ENCODE measurements around the gene PIK3C2G. TPM values are rescaled to one million over a fixed set of nuclear protein-coding genes. Genes with fewer than 3 reads are reported as not detected.

PIK3C2G gene
- not detected for polyA plus RNA-seq (2013, experiment 1 of 2)
- not detected for polyA plus RNA-seq (2013, experiment 2 of 2)

- Histone ChIP-seq H3K27me3 (ENCODE audit: insufficient read depth, low read length) (no peaks in the 10 kb centered on the region), H3K4me1 (ENCODE audit: insufficient read depth, low read length) (peaks cover 7% of the 10 kb centered on the region), H3K36me3 (ENCODE audit: insufficient read depth, low read length) (no peaks in the 10 kb centered on the region), H3K9ac (ENCODE audit: low read depth, low read length) (no peak within 1 kb of the TSS), H3K9me3 (ENCODE audit: insufficient read depth, low read depth, low read length) (no peaks in the 10 kb centered on the region), H3K4me3 (ENCODE audit: low read length) (no peak within 1 kb of the TSS), H3K27ac (ENCODE audit: low read depth, low read length) (no peak within 1 kb of the TSS)
- 98% methylated on average over 5 of the region's 7 CpGs for whole genome bisulfite sequencing
Observed at GRCh38 chr12:18261273-18261672, at the start of gene PIK3C2G. TSS of gene PIK3C2G (plus strand) at chr12:18261518. CDS start at chr12:18282082, 20,564 bp downstream.

GRCh38 chr12:18217966-18218365, 43.4 kb upstream of the PIK3C2G start:
- Histone ChIP-seq H3K27me3 (ENCODE audit: insufficient read depth, low read length) (no peaks in the 10 kb centered on the region), H3K9ac (ENCODE audit: low read depth, low read length) (no peak overlapping the region), H3K4me1 (ENCODE audit: insufficient read depth, low read length) (no peaks in the 10 kb centered on the region), H3K4me3 (ENCODE audit: low read length) (no peak overlapping the region), H3K9me3 (ENCODE audit: insufficient read depth, low read depth, low read length) (no peaks in the 10 kb centered on the region), H3K36me3 (ENCODE audit: insufficient read depth, low read length) (no peaks in the 10 kb centered on the region), H3K27ac (ENCODE audit: low read depth, low read length) (no peak overlapping the region)
- WGBS = 94% methylated on average over 1 of the region's 1 CpG

GRCh38 chr12:18221726-18222125, 39.6 kb upstream of the PIK3C2G start:
- Histone ChIP-seq H3K4me3 (ENCODE audit: low read length) (no peak overlapping the region), H3K27me3 (ENCODE audit: insufficient read depth, low read length) (no peaks in the 10 kb centered on the region), H3K36me3 (ENCODE audit: insufficient read depth, low read length) (no peaks in the 10 kb centered on the region), H3K4me1 (ENCODE audit: insufficient read depth, low read length) (0 out of 2 replicates have a peak, but pooled peaks cover 3% of the 10 kb centered on the region), H3K27ac (ENCODE audit: low read depth, low read length) (no peak overlapping the region), H3K9ac (ENCODE audit: low read depth, low read length) (no peak overlapping the region), H3K9me3 (ENCODE audit: insufficient read depth, low read depth, low read length) (no peaks in the 10 kb centered on the region)
- WGBS = 89% methylated on average over 4 of the region's 4 CpGs

- no peaks in the 10 kb centered on the region for H3K36me3 ChIP-seq (ENCODE audit: insufficient read depth, low read length)
- no peak overlapping the region for H3K9ac ChIP-seq (ENCODE audit: low read depth, low read length)
- H3K9me3 ChIP-seq (ENCODE audit: insufficient read depth, low read depth, low read length) = no peaks in the 10 kb centered on the region
- H3K4me3 ChIP-seq (ENCODE audit: low read length) = no peak overlapping the region
- no peaks in the 10 kb centered on the region for H3K27me3 ChIP-seq (ENCODE audit: insufficient read depth, low read length)
- H3K4me1 ChIP-seq (ENCODE audit: insufficient read depth, low read length) = 0 out of 2 replicates have a peak, but pooled peaks cover 3% of the 10 kb centered on the region
- H3K27ac ChIP-seq (ENCODE audit: low read depth, low read length) = no peak overlapping the region
- WGBS = 83% methylated on average over 1 of the region's 1 CpG
Observed at GRCh38 chr12:18222699-18223098, 38.6 kb upstream of the PIK3C2G start.

GRCh38 chr12:18224745-18225144, 36.6 kb upstream of the PIK3C2G start:
- H3K27me3 ChIP-seq (ENCODE audit: insufficient read depth, low read length) = no peaks in the 10 kb centered on the region
- H3K27ac ChIP-seq (ENCODE audit: low read depth, low read length) = no peak overlapping the region
- H3K36me3 ChIP-seq (ENCODE audit: insufficient read depth, low read length) = no peaks in the 10 kb centered on the region
- H3K4me1 ChIP-seq (ENCODE audit: insufficient read depth, low read length) = 0 out of 2 replicates have a peak, but pooled peaks cover 3% of the 10 kb centered on the region
- H3K9ac ChIP-seq (ENCODE audit: low read depth, low read length) = no peak overlapping the region
- no peaks in the 10 kb centered on the region for H3K9me3 ChIP-seq (ENCODE audit: insufficient read depth, low read depth, low read length)
- H3K4me3 ChIP-seq (ENCODE audit: low read length) = no peak overlapping the region

- no peak overlapping the region for H3K27ac ChIP-seq (ENCODE audit: low read depth, low read length)
- no peaks in the 10 kb centered on the region for H3K36me3 ChIP-seq (ENCODE audit: insufficient read depth, low read length)
- 100% methylated on average over 1 of the region's 1 CpG for WGBS
- H3K27me3 ChIP-seq (ENCODE audit: insufficient read depth, low read length) = no peaks in the 10 kb centered on the region
- no peaks in the 10 kb centered on the region for H3K4me1 ChIP-seq (ENCODE audit: insufficient read depth, low read length)
- no peak overlapping the region for H3K9ac ChIP-seq (ENCODE audit: low read depth, low read length)
- H3K4me3 ChIP-seq (ENCODE audit: low read length) = no peak overlapping the region
- H3K9me3 ChIP-seq (ENCODE audit: insufficient read depth, low read depth, low read length) = no peaks in the 10 kb centered on the region
Observed at GRCh38 chr12:18239526-18239925, 21.8 kb upstream of the PIK3C2G start.

GRCh38 chr12:18242380-18243089, 18.8 kb upstream of the PIK3C2G start:
- Histone ChIP-seq H3K27ac (ENCODE audit: low read depth, low read length) (no peak overlapping the region), H3K27me3 (ENCODE audit: insufficient read depth, low read length) (no peaks in the 10 kb centered on the region), H3K4me3 (ENCODE audit: low read length) (no peak overlapping the region), H3K9ac (ENCODE audit: low read depth, low read length) (no peak overlapping the region), H3K4me1 (ENCODE audit: insufficient read depth, low read length) (no peaks in the 10 kb centered on the region), H3K36me3 (ENCODE audit: insufficient read depth, low read length) (no peaks in the 10 kb centered on the region), H3K9me3 (ENCODE audit: insufficient read depth, low read depth, low read length) (no peaks in the 10 kb centered on the region)
- WGBS = 69% methylated on average over 4 of the region's 7 CpGs

- H3K4me1 ChIP-seq (ENCODE audit: insufficient read depth, low read length) = no peaks in the 10 kb centered on the region
- H3K9me3 ChIP-seq (ENCODE audit: insufficient read depth, low read depth, low read length) = no peaks in the 10 kb centered on the region
- no peak overlapping the region for H3K27ac ChIP-seq (ENCODE audit: low read depth, low read length)
Observed at GRCh38 chr12:18243238-18243637, 18.1 kb upstream of the PIK3C2G start.

GRCh38 chr12:18246066-18246465, 15.3 kb upstream of the PIK3C2G start:
- H3K9ac ChIP-seq (ENCODE audit: low read depth, low read length) = no peak overlapping the region
- H3K27ac ChIP-seq (ENCODE audit: low read depth, low read length) = no peak overlapping the region
- H3K36me3 ChIP-seq (ENCODE audit: insufficient read depth, low read length) = no peaks in the 10 kb centered on the region
- H3K27me3 ChIP-seq (ENCODE audit: insufficient read depth, low read length) = no peaks in the 10 kb centered on the region
- H3K9me3 ChIP-seq (ENCODE audit: insufficient read depth, low read depth, low read length) = no peaks in the 10 kb centered on the region
- WGBS = 97% methylated on average over 1 of the region's 1 CpG
- H3K4me1 ChIP-seq (ENCODE audit: insufficient read depth, low read length) = peaks cover 6% of the 10 kb centered on the region
- no peak overlapping the region for H3K4me3 ChIP-seq (ENCODE audit: low read length)

More at GRCh38 chr12:18243238-18243637, 18.1 kb upstream of the PIK3C2G start:
- no peaks in the 10 kb centered on the region for H3K36me3 ChIP-seq (ENCODE audit: insufficient read depth, low read length)
- H3K9ac ChIP-seq (ENCODE audit: low read depth, low read length) = no peak overlapping the region
- no peak overlapping the region for H3K4me3 ChIP-seq (ENCODE audit: low read length)
- no peaks in the 10 kb centered on the region for H3K27me3 ChIP-seq (ENCODE audit: insufficient read depth, low read length)

GRCh38 chr12:18250313-18250916, 10.9 kb upstream of the PIK3C2G start:
- H3K36me3 ChIP-seq (ENCODE audit: insufficient read depth, low read length) = no peaks in the 10 kb centered on the region
- H3K9ac ChIP-seq (ENCODE audit: low read depth, low read length) = no peak overlapping the region
- H3K4me3 ChIP-seq (ENCODE audit: low read length) = no peak overlapping the region
- no peaks in the 10 kb centered on the region for H3K9me3 ChIP-seq (ENCODE audit: insufficient read depth, low read depth, low read length)
- no peaks in the 10 kb centered on the region for H3K27me3 ChIP-seq (ENCODE audit: insufficient read depth, low read length)
- 0% methylated on average over 3 of the region's 6 CpGs for whole genome bisulfite sequencing
- no peak overlapping the region for H3K27ac ChIP-seq (ENCODE audit: low read depth, low read length)
- peaks cover 6% of the 10 kb centered on the region for H3K4me1 ChIP-seq (ENCODE audit: insufficient read depth, low read length)

- Histone ChIP-seq H3K27me3 (ENCODE audit: insufficient read depth, low read length) (no peaks in the 10 kb centered on the region), H3K9me3 (ENCODE audit: insufficient read depth, low read depth, low read length) (no peaks in the 10 kb centered on the region), H3K9ac (ENCODE audit: low read depth, low read length) (no peak overlapping the region), H3K4me1 (ENCODE audit: insufficient read depth, low read length) (peaks cover 6% of the 10 kb centered on the region), H3K4me3 (ENCODE audit: low read length) (no peak overlapping the region), H3K36me3 (ENCODE audit: insufficient read depth, low read length) (no peaks in the 10 kb centered on the region), H3K27ac (ENCODE audit: low read depth, low read length) (no peak overlapping the region)
- no CpG with 5 or more reads among the region's 1 CpG for WGBS
Observed at GRCh38 chr12:18254081-18254480, 7.2 kb upstream of the PIK3C2G start.
